ENCODE measurements around the gene NOX3. TPM values are rescaled to one million over a fixed set of nuclear protein-coding genes. Genes with fewer than 3 reads are reported as not detected.

Gene NOX3
- total RNA-seq, 1 donor from 2014 or later: not detected

DNA sequence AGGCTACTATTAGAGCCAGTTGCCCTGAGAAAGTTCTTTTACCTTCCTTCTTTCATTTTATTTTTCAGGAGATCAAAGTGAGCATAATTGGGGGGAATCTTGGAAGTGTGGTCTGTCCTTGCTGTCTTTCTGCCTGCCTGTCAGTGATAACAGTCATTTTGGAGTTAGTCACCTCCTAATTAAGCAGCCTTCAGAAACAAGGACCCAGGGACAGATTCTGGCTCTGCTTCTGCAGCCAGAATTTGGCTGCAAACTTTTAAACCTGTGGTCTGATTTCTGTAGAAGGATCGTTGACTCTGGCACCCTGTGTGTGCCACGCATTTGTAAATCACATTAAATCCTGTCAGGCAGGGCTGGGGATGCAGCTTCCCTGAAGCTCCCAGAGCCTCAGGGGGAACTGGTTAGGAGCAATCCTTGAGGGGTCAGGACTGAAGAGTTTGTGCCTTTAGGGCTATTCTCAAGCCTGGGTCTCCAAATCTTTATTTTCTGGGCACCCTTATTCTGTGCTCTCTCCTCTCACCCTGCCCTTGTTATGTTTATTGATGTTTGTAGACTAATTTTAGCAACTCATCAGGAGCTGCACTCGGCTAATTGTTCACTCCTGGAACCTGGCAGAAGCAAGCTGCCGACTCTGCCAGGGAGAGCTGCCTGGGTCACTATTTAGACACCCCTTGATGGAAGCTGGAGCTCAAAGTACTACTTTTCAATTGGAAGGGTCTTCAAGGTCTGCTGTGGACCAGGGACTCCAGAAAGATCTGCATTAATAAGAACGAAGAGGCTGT, 6.8 kb downstream of the NOX3 start:
- H3K4me1 ChIP-seq: peaks cover 5% of the 10 kb centered on the region
- H3K4me3 ChIP-seq: no peak overlapping the region
- no peak overlapping the region for H3K27ac ChIP-seq
- intact Hi-C loops (cut with DNase I): no loop called here
- TF ChIP-seq, protein P1, sequence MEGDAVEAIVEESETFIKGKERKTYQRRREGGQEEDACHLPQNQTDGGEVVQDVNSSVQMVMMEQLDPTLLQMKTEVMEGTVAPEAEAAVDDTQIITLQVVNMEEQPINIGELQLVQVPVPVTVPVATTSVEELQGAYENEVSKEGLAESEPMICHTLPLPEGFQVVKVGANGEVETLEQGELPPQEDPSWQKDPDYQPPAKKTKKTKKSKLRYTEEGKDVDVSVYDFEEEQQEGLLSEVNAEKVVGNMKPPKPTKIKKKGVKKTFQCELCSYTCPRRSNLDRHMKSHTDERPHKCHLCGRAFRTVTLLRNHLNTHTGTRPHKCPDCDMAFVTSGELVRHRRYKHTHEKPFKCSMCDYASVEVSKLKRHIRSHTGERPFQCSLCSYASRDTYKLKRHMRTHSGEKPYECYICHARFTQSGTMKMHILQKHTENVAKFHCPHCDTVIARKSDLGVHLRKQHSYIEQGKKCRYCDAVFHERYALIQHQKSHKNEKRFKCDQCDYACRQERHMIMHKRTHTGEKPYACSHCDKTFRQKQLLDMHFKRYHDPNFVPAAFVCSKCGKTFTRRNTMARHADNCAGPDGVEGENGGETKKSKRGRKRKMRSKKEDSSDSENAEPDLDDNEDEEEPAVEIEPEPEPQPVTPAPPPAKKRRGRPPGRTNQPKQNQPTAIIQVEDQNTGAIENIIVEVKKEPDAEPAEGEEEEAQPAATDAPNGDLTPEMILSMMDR (IDR thresholded peaks at IDR 0.05): no peak
- DNase-seq: no peak
- ATAC-seq: no peak
- H3K27me3 ChIP-seq: no peaks in the 10 kb centered on the region
- H3K9me3 ChIP-seq: no peaks in the 10 kb centered on the region
- no peaks in the 10 kb centered on the region for H3K36me3 ChIP-seq

DNA sequence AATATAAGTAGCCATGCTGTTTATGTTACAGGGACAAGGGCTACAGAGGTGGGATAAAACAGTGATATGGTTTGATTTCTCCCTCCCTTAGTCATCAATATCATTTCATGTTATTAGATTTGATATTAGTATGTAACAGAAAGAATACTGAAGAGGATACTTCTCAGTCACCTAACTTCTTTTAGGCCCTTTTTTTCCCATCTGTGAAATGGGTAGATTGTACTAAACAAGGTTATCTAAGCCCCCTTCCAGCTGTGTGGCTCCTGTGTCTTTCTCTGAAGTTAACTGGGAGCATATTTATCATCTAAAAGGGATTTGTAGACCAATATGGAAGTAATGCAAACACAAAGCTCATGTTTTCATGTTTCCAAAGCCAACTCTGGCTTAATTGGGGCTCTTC, 7.7 kb downstream of the NOX3 start:
- Histone ChIP-seq H3K9me3 (no peaks in the 10 kb centered on the region), H3K27me3 (no peaks in the 10 kb centered on the region), H3K27ac (peak overlapping the region; percentile 11), H3K4me1 (peaks cover 5% of the 10 kb centered on the region), H3K4me3 (no peak overlapping the region), H3K36me3 (no peaks in the 10 kb centered on the region)
- TF ChIP-seq, protein P1 (IDR thresholded peaks at IDR 0.05): no peak
- no peak for DNase-seq
- intact Hi-C loops (cut with DNase I): no loop called here
- no peak for ATAC-seq

GRCh38 chr6:155444952-155445903, 10.4 kb downstream of the NOX3 start:
- ATAC-seq (no peak), DNase-seq (no peak)
- TF ChIP-seq, protein P1 (IDR thresholded peaks at IDR 0.05): no peak
- no peaks in the 10 kb centered on the region for H3K36me3 ChIP-seq
- H3K4me3 ChIP-seq: no peak overlapping the region
- intact Hi-C loops (cut with DNase I): no loop called here
- no peaks in the 10 kb centered on the region for H3K27me3 ChIP-seq
- H3K9me3 ChIP-seq: no peaks in the 10 kb centered on the region
- H3K27ac ChIP-seq: no peak overlapping the region
- H3K4me1 ChIP-seq: peaks cover 5% of the 10 kb centered on the region

- Histone ChIP-seq H3K36me3 (no peaks in the 10 kb centered on the region), H3K27ac (no peak overlapping the region), H3K4me3 (no peak overlapping the region), H3K9me3 (no peaks in the 10 kb centered on the region), H3K4me1 (peaks cover 5% of the 10 kb centered on the region), H3K27me3 (no peaks in the 10 kb centered on the region)
- TF ChIP-seq, protein P1 (IDR thresholded peaks at IDR 0.05): no peak
- ATAC-seq (no peak), DNase-seq (no peak)
- intact Hi-C loops (cut with DNase I): no loop called here
These were observed 11.3 kb downstream of the NOX3 start for GRCh38 chr6:155444120-155444917.

DNA sequence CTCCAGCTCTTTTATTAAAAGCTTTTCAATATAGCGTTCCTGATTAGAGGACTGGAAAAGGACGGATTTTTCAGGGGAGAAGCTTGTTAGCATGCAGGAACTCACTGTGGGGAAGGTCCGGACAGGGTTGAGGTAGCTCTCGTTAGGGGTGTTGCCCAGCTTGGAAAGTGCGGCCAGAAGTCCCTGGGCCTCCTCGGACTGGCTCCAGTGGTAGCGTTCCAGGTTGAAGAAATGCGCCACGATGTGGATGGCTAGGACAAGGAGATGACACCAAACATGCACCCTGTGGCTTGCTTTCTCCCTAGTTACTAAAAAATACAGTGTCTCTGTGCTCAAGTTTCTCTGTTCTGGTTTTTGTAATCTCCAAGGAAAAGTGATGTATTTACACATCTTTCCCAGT, 12.5 kb downstream of the NOX3 start:
- H3K4me1 ChIP-seq: no peaks in the 10 kb centered on the region
- H3K36me3 ChIP-seq: no peaks in the 10 kb centered on the region
- intact Hi-C loops (cut with DNase I): no loop called here
- no peaks in the 10 kb centered on the region for H3K9me3 ChIP-seq
- no peaks in the 10 kb centered on the region for H3K27me3 ChIP-seq
- no peak overlapping the region for H3K4me3 ChIP-seq
- no peak overlapping the region for H3K27ac ChIP-seq
- ATAC-seq (no peak), DNase-seq (no peak)
- TF ChIP-seq, protein P1 (IDR thresholded peaks at IDR 0.05): no peak

Data from upper lobe of right lung (tissue), 1 donor.